GM21447 (cell line): ENCODE results near the gene HPCAL1.
"Not testable (repeated sequence)": the region's sequence is repeated elsewhere in the genome, so short reads cannot be mapped to it uniquely, and the experiment has no call there.

ENCODE experiments used
- ATAC-seq: cut with Tn5 transposase; IDR thresholded peaks from one replicate; pipeline ENCODE4 v1.9.1; 2021; ENCODE audit not compliant: unreplicated experiment

HPCAL1 gene

DNA sequence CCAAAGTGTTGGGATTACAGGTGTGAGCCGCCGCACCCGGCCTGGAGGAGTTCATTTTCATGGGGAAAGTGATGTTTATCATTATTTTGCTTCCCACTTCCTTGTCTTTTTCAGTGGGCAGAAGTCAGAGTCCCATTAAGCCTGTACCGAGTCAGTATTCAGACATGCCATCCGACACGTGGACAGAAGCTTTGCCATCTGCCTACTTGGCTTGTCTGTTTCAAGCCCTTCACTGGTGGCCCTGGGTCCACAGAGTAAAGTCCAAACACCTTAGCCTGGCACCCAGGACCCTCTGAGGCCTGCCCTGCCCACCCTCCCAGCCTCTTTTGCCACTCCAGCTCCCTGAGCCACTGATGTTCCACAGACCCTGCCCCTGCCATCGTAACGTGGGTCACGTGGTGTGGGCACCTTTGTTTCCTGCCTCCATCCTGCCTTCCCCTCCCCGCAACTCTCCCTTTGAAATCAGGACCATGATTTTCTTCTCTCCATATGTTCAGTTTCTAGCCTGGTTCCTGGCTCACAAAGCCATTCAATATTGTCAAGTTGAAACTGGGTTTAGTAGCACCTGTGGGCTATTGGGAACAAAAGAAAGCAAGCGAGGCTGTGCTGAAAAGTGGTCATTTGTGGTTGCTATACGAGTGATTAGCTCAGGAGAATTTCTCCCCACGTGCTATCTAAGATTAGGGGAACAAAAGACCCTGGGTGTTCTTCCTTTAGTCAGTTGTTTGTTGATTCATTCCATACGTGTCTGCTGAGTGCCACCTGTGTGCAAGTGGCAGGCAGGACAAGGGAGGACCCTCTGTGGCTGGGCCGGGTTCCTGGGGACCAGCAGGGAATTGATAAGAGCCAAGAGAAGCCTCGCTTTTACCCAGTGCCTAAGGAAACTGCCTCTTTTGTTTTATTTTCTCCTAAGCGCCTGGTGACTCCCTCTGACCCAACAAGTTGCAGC is 150.5 kb downstream of the HPCAL1 start:
- ATAC-seq, result no peak

DNA sequence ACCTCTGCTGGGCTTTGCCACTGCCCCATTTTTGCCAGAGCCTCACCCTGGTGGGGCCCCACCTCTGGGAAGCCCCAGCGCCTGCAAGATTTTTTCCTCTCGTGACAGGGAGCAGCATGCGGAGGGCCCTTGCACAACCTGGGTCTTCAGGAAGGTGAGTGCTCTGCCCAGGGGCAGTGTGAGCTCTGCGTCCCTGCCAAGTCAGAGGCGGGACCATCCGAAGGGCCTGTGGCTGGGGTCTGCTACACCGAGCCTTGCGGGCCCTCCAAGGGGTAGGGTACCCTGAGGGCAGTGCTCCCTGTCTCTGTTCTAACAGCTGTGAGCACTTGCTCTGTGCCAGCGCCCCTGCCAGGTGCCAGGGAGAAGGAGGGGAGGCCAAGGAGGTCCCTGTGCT is 151.2 kb downstream of the HPCAL1 start:
- ATAC-seq, result no peak

DNA sequence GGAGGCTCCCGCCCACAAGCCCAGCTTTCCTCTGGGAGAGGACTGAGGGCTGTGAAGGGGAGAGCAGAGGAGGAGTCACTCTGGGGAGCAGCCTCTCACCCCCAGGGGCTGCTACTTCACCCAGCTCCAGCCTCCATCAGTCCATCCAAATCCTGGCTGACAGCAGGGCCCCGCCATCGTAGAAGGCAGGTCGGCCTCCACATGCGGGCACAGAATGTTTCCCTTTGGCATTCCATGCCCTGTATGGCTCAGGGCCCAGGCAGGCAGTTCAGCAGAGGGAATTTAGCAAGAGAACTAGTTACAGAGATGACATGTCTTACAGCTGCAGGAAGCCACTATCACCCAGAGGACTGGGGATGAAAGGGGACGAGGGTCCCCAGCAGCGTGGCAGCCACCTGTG is 151.8 kb downstream of the HPCAL1 start:
- no peak for ATAC-seq

DNA sequence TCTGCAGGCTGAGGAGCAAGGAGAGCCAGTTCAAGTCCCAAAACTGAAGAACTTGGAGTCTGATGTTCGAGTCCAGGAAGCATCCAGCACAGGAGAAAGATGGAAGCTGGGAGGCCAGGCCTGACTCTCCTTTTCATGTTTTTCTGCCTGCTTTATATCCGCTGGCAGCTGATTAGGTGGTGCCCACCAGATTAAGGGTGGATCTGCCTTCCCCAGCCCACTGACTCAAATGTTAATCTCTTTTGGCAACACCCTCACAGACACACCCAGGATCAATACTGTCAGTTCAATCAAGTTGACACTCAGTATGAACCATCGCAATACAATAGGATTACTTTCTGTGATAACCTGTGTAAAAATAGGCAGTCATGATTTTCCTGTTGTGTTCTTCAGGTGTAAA is 154.5 kb downstream of the HPCAL1 start:
- not testable (repeated sequence) for ATAC-seq

DNA sequence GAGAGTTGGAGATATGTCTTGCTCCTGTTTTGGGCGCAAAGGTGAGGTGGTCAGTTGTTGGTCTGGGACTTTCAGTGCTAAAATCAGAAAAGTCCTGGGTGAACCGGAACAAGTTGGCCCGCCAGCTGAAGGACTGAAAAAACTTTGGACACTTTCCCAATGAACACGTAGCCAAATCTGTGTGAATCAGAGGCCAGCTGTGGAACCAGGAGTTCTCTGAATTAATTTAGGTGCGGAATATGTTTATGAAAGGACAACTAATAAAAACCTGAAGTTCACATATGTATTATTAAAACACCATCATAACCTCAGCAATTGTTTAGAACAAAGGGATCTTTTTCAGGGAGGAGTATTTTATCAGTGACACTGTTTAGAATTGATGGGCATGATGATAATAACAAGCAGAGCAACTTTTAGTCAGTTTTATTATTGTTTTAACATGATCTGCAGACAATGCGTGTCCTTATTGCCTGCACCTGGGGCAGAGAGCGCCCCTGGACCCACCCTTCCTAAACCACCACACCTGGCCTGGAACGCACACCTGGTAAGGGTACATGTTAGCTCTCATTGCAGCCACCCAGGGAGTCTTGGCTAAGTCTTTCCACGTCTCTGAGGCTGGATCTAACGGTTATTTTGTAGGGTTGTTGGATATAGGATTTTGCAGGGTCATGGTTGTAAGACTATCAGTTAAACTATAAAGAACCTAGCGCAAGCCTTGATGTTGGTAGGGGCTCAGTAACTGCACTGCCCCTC is 155.3 kb downstream of the HPCAL1 start:
- ATAC-seq, result no peak

DNA sequence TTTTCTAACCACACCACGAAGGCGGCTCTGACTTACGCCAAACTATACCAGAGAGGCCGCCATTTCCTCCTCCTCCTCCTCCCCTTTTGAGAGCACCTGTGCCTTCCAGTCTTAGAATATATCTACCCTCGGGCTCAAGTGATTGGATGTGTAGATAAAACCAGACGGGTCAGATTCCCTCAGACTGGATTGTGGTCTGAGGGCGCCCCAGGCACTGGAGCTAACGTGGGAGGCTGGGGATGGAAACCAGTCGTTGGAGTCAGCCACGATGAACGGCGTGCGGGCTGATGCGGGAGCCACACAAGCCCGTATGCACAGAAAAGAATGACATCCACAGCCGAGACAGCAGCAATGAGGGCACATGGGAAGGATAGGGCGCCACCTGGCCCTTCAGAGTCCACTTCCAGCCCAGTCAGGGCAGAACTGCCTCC is 157.7 kb downstream of the HPCAL1 start:
- ATAC-seq, result no peak

DNA sequence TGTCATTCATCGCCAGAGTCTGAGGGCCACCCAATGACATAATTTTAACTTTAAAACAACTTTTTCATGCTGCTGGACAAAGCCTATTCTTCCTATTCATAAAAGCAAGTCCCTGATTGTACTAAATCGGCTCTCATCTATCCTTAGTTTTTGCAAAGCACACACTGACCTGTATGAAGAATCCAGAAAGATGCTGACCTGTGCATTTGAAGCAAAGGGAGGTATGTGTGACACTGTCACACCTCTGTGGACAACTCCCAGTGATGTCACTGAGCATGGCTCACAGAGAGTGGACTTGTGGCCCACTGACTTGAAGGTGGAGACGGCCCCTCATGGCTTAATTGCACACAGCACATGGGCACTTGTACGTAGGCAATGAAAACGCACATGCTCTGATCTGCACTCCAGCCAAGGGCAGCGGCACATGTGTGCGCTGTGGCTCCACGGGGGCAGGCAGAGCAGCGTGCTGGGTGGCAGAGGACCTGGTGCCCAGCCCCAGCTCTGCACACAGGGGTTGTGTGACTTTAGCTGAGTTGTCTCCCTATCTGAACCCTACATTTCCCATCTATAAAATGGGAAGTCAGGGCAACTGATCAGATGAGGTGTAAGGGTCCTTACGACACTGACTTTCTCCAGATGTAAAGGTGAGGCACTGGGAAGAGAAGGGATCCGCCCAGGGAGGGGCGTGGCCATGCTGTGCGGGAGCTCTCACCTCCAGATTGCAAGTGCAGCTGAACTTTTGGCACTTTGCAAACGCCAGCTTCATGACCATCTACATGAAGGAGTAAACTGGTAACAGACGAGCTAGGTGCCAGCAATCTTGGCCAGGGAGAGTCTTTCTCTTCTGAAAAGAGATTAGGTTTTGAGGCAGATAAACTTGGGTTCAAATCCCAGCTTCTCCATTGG is 159.7 kb downstream of the HPCAL1 start:
- ATAC-seq, result no peak

DNA sequence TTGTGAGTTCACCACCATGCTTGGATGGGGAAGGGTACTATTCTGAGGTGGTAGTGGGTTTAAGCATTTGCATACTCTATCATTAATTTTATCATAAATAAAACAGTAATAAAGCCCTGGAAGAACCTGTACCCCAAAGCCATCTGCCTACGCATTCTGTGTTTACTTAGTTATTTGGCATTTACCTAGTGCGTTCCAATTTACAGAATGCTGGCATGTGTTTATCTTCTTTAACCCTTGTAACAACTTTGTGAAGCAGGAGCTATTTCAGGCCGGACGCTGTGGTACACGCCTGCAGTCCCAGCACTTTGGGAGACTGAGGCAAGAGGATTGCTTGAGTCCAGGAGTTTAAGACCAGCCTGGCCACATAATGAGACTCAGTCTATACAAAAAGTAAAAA is 163.2 kb downstream of the HPCAL1 start:
- ATAC-seq, result no peak

DNA sequence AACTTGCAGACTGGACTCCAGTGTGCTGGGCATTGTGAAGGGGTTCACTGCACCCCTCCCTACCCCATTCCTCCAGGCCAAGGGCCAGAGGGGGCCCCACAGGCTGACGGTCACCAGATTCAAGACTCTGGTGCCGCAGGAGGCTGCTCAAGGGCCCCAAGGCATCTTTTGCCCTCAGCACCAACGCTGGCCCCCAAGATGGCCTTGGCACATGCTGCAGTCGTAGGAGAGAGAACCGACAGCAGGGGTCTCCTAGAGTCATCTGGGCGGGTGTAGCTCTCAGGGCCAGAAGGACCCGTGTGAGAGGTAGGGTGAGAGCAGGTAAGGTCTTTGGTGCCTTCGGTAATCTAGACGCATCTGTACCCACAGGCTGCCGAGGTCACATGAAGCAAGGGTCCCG is 164.1 kb downstream of the HPCAL1 start:
- ATAC-seq, result no peak

DNA sequence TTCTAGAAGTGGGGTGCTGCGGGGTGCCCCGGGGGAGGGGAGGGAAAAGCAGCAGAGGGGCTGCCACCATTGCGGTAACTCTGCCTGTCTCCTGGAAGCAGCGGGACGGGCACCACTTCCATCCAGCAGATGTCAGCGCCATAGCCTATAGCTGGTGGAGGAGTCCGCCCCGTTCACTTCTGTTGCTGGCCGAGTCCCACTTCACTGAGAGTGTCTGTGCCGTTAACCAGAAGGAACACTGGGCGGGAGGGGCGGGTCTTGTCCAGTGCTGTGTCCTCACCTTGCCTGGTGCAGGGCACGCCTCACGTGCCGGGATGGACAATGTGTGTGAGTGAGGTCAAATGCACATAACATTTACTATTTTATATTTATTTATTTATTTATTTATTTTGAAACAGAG is 164.7 kb downstream of the HPCAL1 start:
- ATAC-seq, result no peak

DNA sequence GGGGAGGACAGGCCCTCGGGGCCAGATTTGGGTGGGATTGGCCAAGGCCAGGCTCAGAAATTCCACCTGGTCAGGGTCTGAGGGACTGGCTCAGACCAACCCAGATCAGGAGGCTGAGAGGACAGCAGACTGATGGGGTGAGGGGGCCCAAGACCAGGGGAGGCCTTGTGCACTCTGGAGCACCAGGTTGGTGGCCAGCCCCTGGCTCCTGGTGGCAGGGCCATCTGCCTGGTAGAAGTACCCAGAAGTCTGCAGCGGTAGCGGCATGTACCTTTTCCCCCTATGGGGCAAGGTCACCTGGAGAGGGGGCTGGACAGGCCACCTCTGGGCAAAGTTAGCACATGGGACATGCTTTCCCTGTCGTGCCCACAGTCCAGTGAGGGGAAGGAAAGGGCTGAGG is 166.6 kb downstream of the HPCAL1 start:
- ATAC-seq, result no peak

DNA sequence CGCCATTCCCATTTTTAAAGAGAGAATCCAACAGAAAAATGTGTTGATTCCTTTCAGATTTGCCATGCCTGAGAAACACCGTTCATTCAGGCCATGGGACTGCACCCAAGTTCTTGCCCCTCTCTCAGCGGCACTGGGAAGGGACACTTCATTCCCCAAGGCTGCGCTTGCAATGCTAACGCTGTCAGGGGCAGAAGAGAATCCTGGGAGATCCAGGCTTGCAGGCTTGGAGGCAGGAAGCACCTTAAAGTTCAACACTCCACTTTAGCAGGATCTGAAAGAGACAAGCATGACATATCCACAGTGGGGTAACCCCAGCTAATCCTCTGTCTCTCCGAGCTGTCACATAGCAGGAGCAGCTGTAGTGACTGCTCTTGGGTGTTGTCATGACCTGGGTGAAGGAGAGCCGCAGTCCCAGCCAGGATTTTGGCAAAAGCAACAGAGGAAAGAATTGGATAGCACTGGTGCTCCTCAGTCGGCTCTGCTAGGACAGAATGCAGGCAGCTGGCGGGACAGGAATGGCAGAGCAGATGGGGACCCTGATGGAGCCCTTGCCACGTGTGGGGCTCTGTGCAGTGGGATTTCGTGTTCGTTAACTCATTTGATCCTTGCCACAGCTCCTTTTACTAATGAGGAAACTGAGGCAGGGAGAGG is 167.4 kb downstream of the HPCAL1 start:
- no peak for ATAC-seq

DNA sequence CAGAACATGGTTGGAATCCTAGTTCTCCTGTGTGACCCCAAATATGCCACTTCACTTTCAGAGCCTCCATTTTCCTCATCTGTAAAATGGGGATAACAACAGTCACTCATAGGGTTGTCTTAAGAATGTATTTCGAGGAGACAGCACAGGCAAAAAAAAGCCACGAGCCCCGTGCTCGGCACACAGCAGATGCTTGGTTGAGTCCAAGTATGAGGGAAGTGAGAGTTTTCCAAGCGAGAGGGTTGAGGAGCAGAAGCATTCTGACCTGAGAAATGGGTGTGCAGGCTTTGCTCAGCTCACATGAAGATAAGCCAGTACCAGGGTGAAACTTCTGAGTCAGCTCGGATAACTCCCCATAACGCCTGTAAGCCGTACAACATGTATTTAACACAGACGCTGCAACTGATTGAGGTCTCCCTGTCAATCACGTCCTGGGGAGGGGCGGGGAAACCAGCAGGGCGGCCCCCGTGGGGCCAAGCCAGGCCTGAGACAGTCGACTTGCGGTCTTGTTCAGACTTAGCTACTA is 168.4 kb downstream of the HPCAL1 start:
- ATAC-seq, result no peak

DNA sequence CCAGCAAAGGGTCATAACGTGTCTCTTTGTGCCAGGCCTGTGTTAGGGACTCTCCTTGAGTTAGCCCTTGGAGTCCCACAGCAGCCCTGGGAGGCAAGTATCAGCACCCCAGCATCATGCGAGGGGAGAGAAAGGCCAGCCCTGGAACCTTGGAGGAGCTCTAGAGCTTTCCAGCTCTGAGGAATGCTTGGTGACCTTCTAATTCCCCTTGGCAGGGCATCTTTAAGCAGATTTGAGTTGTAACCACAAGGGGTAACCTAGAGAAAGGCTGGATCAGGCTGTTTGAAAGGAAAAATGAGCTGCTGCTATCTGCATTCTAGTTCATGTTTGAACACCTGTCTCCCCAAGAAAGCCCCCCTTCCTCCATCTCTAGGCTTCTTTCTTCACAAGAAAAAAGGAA is 169.3 kb downstream of the HPCAL1 start:
- ATAC-seq, result no peak

DNA sequence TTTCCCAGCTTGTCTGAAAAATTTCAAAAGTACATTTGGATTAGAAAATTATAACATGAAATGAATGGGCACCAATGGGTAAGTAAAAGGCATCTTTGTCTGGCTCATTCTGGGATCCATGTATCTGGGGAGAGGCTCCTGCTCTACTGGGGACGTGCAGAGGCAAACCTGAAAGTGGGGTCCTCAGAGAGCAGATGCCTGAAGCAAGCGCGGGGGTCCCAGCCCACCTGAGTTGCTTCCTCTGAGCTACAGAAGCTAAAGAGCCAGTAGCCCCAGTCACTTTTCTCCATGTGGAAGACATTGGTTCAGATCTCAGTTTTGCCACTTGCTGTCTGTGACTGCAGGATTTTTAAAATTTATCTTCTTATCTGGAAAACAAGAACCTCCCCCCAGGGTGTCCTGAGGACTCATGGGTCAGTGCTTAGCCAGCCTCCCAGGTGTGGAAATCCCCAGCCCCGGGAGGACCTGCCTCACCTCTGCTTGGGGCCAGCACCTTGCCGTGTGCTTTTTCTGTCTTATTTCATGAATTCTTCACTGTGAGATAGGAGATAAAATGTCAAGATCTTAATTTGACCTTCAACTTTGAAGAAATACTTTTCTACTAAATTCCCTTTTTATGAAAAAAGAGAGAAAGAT is 170.5 kb downstream of the HPCAL1 start:
- no peak for ATAC-seq

DNA sequence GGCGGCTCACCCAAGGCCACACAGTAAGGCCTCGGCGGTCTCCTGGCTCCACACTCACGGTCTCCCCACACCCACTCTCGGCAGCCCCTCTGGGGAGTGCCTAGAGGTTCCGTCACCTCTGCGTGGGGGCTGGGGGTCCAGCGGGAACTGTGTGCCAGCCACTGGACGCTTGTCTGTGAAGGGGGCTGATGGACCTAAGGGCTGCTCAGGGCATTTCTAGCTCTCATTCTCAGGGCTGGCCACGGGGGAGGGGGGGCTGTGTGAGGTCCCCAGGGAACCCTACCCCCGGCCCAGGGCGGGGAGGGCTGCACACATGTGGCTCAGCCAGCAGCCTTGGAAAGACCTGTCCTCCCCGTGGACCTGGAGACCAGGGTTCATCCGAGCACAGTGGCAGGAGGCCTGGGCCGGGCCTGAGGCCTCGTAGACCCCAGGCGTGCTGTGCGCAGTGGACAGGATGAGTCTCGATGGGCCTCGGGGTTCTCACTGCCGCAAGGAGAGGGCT is 172.6 kb downstream of the HPCAL1 start:
- no peak for ATAC-seq

DNA sequence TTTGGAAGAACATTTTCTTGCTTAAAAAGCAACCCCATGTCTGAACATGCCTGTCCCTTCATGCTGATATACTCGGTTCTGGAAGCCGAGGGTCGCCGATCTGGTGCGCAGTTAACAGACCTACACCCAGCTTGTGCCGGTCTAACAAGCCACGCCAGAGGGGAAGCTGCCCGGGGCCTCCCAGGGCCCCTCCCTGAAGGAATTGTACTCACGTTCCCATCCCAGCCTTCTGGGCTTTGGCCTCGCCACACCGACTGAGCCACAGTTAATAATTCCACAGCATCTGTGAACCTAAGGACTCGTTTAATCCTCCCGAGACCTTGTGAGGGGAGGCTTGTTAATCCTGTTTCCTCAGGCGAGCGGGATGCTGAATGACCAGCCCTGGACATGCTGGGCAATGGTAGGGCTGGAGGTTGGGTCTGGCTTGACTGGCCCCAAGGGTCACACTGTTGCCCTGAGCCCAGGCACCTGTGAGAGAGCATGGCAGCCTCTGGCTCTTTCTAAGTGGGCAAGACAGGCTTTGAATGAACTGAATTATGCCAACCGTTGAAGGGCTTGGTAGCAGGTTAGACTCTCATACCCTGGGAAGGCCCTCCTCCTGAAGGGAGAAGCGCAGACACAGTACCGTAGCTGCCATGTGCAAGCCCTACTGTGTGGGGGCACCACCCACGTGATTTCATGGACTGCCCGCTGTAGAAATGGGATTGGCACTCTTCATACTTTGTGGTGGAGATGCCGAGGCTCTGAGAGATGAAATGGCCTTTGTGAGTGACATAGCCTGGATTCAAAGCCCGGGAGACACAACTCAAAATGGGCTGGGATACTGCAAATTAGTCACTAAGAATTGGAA is 173.3 kb downstream of the HPCAL1 start:
- no peak for ATAC-seq

DNA sequence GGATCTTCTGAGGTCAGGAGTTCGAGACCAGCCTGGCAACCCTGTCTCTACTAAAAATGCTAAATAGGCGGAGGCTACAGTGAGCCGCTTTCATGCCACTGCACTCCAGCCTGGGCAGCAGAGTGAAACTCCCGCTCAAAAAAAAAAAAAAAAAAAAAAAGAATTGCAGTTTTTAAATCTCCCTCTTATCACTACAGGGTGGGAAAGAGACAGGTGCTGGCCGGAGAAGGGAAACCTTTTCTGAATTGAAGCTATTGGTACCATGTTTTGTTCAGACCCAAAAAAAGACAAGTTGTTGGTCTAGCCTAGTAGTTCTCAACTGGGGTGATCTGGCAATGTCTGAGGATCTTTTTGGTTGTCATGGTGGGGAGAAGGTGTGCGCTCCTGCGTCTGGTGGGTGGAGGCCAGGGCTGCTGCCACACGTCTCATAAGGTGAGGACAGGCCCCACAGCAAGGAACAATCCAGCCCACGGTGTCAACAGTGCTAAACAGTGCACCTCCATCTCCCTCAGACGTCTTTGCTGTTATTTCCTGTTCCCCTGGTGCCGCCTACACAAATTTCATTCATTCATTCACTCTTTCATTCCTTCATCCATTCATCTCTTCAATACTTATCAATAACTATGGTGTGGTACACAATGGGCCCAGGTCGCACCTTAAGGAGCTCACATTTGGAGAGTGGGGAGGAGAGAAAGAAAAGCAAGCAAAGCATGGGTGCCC is 174.2 kb downstream of the HPCAL1 start:
- no peak for ATAC-seq
